ENCODE results near the gene GTSF1L. TPM values are rescaled to one million over a fixed set of nuclear protein-coding genes. Genes with fewer than 3 reads are reported as not detected.

GTSF1L gene
- total and polyA plus RNA-seq, 9 of the 15 experiments (the other 6 are each of a cell fraction or from before 2014, with no cell fraction given), result not detected

- in situ Hi-C loops (cut with MboI), result no loop called here
- no peak for DNase-seq (ENCODE audit: extremely low read depth in 1 of 4, low spot score in 3 of 4)
- Histone ChIP-seq H3K27me3 (ENCODE audit: control insufficient read depth in 2 of 2, insufficient read depth in 2 of 2, low read length in 2 of 2) (0 out of 5 replicates have a peak, but pooled peaks cover 0 to 6% of the 10 kb centered on the region in 2 experiments), H4K20me1 (replicated peaks; ENCODE audit: control insufficient read depth, insufficient read depth, low read length) (no peaks in the 10 kb centered on the region), H3K9ac (ENCODE audit: insufficient read depth in 1 of 2, low read depth in 2 of 2, low read length in 2 of 2) (no peak overlapping the region), H3K36me3 (ENCODE audit: control insufficient read depth, insufficient read depth, low read length) (peaks cover 38% of the 10 kb centered on the region; the same call in 2 of the 3 replicates), H3K27ac (ENCODE audit: extremely low read depth, low read depth, low read length) (no peak overlapping the region), H3K9me3 (replicated peaks; ENCODE audit: control insufficient read depth, insufficient read depth, low read depth, low read length) (no peaks in the 10 kb centered on the region), H2AFZ (ENCODE audit: low read depth, low read length) (no peak overlapping the region), H3K9me1 (ENCODE audit: control insufficient read depth, insufficient read depth, low read length) (no peaks in the 10 kb centered on the region), H3K4me3 (no peak overlapping the region), H3K79me2 (ENCODE audit: control insufficient read depth, insufficient read depth, low read length) (no peaks in the 10 kb centered on the region), H3K4me2 (ENCODE audit: insufficient read depth, low read length) (no peak overlapping the region), H3K4me1 (replicated peaks in 1 of 2; ENCODE audit: control insufficient read depth in 2 of 2, insufficient read depth in 2 of 2, low read length in 2 of 2) (peaks cover 0 to 8% of the 10 kb centered on the region in 2 experiments; a peak in 1 of 5 replicates)
- ChIA-PET CTCF (ENCODE audit: low intra/inter-chr PET ratio) (no interaction called here), POLR2A (interaction anchor here (0.6 to 2.7 kb wide), 5 partner anchors 12 to 353 kb away, joined by 3 to 7 read pairs (median 3); no protein-coding TSS in a partner anchor)
- no peak for FAIRE-seq
- WGBS (ENCODE audit: insufficient coverage, low coverage, missing lambda C conversion rate), result 87% methylated on average over 4 of the region's 4 CpGs
- intact Hi-C loops (cut with micrococcal nuclease), result no loop called here
- no TSS peak for BruUV-seq (replicated peaks)
- no peak; the same call in 1 of the 3 replicates for ATAC-seq
- no peak for TF ChIP-seq RBM39 (optimal IDR thresholded peaks at IDR 0.05; ENCODE audit: low read depth, low read length)
- TF ChIP-seq HDAC6 (IDR thresholded peaks at IDR 0.05; ENCODE audit: low read depth, low read length), result no peak
- TF ChIP-seq ETV6 (IDR thresholded peaks at IDR 0.05; ENCODE audit: borderline replicate concordance in 1 of 2, low read depth in 2 of 2, low read length in 1 of 2), result no peak
- TF ChIP-seq ETV6 (CRISPR knock-in tag; IDR thresholded peaks at IDR 0.05; ENCODE audit: borderline replicate concordance), result no peak
- no peak for TF ChIP-seq PTRF (tag; IDR thresholded peaks at IDR 0.05)
- no peak for TF ChIP-seq ZBTB12 (CRISPR knock-in tag; IDR thresholded peaks at IDR 0.05)
- no peak for TF ChIP-seq RUNX1 (IDR thresholded peaks at IDR 0.05; ENCODE audit: low read depth)
- no peak for TF ChIP-seq ZNF75A (CRISPR knock-in tag; IDR thresholded peaks at IDR 0.05)
- no peak for TF ChIP-seq ZNF23 (CRISPR knock-in tag; IDR thresholded peaks at IDR 0.05)
- no peak for TF ChIP-seq ZC3H8 (IDR thresholded peaks at IDR 0.05)
- TF ChIP-seq ZNF408 (CRISPR knock-in tag; IDR thresholded peaks at IDR 0.05; ENCODE audit: low read depth), result no peak
- TF ChIP-seq ZC3H4 (CRISPR knock-in tag; IDR thresholded peaks at IDR 0.05; ENCODE audit: borderline replicate concordance), result no peak
- no peak for TF ChIP-seq NCOA1 (IDR thresholded peaks at IDR 0.05; ENCODE audit: low read depth)
- no peak for TF ChIP-seq ZNF134 (CRISPR knock-in tag; conservative IDR thresholded peaks at IDR 0.05)
- TF ChIP-seq ZSCAN32 (CRISPR knock-in tag; IDR thresholded peaks at IDR 0.05), result no peak
- no peak for TF ChIP-seq ZKSCAN8 (CRISPR knock-in tag; IDR thresholded peaks at IDR 0.05)
Measured at GRCh38 chr20:43717616-43717995, 9.2 kb downstream of the GTSF1L start.
